Stimulated activated CD4-positive, alpha-beta T cell treated with anti-CD3 and anti-CD28 coated beads, Interleukin-1b, Interleukin-23, amount 100 ng/mL, for 4 hours (primary cell): ENCODE measurements around the gene PTPN14.

Experiments used
- DNase-seq, 2 donors: peaks; one replicate each; pipeline ENCODE4 v3.0.0-alpha.2; 2020; ENCODE audit warnings: low read depth in 2 of 2

The PTPN14 gene

DNA sequence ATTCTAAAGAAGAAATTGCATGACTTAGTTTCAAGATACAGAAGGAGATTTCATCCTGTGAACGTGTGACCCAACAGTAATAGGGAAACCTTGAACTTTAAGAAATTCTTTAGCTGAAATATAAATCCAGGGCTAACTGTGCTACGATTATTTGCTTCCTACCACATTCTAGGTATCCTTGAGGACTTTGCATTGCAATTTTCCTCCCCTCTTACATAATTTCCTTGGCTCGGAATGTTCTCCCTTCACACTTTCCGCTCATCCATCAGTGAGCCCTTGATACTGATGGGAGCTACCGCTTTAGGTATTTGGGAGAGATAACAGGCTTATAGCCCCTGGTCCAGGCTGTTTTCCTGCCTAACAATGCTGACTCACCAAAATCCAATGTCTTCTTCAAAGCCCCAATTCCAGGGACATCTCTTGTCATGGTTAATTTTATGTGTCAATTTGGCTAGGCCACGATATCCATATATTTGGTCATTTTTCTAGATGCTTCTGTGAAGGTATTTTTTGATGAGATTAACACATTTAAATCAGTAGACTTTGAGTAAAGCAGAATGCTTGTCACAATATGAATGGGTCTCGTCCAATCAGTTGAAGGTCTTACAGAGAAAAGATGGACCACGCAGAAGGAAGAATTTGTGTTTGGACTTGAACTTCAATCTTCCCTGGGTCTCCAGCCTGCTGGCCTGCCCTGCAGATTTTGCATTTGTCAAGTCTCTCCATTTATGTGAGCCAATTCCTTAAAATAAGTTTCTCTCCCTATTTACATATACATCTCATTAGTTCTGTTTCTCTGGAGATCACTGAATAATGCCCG lies 121.2 kb downstream of the PTPN14 start:
- no peak for DNase-seq

DNA sequence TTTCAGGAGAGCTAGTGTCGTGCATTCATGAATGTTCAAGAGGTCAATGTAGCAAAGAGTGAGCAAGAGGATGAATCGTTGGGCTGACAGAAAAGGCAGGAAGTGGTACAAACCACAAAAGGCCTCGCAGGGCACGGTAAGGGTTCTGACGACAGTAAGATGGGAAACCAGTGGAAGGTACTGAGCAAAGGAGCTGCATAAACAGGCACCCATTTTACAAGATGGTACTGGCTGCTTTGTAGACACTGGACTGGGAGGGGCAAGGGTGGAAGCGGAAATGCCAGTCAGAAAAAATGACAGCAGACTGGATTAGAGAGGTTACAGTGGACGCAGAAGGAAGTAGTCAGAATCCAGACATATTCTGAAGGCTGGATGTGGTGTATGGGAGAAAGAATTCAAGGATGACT lies 123.5 kb downstream of the PTPN14 start:
- peak in 1 of 2 donors; percentile 12 for DNase-seq

DNA sequence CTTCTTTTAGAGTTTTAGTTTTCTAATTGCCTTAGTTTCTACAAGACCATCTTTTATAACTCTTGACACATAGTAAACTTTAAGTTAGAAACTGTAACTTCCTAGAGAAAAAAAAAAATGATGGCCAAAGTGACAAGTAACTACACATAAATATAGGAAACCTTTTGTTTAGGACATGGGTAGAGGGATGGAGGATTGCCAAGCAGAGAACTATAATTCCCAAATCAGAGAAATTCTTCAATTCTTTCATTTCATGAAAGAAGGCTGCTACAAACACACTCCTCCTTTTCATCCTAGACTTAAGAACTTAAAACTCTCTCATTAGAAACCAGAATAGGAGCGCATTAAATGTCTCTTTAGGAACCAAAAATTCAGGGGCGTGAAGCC lies 125.0 kb downstream of the PTPN14 start:
- DNase-seq = no peak

DNA sequence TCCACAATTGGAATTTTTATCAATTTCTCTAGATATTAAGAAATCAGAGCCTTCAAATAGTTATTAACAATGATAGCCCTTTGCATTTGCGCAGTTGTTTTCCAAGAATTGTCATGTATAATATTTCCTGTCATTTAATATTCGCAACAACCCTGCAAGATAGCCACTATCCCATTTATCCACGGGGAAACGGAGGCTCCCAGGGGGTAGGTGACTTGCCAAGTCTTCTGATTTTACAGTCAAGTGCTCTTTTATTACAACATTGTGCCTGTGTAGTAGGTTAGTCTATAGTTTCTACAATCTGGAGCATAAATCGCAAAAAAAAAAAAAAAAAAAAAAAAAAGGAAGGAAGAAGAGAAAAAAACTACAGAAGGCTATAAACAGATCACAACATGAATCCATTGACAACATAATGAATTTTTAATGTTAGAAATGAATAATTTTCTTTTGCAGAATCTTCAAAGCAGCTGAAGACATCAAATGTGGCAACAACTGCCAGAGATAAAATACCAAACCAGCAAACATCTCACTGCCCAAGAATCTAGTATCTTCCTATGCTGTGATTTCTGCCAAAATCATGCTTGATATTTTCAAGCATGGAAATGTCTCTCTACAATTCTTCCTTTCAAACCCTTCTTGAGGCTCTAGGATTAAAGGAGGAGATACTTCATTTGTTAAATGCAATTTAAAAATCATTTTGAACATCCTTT lies 125.5 kb downstream of the PTPN14 start:
- DNase-seq = no peak

DNA sequence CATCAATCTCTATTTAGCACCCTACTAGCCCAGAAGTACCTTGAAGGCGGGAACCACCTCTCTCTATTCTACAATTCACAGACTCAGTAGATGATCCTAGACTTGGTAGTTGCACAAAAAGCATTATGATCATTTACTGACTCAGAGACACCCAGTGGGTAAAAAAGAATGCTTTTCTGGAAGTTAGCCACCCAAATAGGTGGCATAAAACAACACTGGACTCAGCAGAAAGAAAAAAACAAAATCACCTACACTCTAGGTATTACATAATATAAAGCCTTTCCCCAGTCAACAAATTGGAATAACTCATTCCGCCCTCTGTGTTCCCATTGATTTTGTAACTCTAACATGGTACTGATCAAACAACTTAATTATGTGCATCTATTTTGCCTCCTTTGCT lies 126.3 kb downstream of the PTPN14 start:
- DNase-seq = no peak

DNA sequence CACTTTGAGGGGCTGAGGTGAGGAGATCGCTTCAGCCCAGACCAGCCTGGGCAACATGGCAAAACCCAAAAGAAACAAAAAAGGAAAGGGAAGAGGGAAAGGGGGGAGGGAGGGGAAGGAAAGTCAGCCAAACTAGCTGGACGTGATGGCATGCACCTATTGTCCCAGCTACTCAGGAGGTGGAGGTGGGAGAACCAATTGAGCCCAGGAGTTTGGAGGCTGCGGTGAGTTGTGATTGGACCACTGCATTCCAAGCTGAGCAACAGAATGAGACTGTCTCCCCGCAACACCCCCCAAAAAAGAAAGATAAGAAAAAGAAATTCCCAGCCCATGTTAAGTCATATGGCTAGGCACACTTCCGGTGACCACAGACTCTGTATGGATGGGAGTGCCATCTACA lies 128.4 kb downstream of the PTPN14 start:
- no peak for DNase-seq

DNA sequence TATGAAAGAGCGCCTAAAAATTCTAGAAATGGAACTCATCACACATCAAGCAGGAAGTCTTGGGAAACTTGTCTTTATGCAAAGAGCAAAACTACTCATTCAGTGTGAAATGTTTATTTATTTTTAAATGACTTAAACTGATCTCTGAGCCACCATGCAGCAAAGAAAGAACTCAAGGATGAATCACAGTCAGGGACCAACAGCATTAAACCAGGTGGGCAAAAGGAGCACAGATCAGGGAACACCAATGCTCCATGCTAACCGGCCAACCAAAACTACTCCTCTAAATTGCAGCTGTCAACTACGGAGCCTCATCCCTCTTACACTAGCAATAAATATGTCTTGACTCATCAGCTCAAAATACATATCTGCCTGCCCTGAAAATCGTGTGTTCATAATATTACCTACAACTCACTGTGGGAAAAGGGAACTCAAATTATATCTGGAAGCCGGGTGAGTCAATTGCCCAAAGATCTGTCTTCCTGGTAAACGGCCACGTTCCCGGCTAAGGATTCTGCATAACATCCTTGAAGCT lies 129.2 kb downstream of the PTPN14 start:
- DNase-seq = no peak

DNA sequence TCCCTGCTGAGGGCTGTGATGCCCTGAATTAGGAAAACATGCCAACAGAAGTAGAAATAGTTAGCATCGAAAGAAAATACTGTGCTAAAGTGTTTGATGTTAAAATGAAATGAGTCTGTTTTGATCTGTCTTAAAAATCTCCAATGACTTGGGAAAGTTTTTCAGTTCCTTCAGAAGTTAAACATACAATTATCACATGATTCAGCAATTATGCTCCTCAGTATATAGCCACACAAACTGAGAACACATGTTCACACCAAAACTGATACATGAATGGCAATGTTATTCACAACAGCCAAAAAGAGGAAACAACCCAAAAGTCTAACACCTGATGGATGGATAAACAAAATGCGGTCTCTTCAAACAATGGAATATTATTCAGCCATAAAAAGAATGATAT lies 130.6 kb downstream of the PTPN14 start:
- no peak for DNase-seq

DNA sequence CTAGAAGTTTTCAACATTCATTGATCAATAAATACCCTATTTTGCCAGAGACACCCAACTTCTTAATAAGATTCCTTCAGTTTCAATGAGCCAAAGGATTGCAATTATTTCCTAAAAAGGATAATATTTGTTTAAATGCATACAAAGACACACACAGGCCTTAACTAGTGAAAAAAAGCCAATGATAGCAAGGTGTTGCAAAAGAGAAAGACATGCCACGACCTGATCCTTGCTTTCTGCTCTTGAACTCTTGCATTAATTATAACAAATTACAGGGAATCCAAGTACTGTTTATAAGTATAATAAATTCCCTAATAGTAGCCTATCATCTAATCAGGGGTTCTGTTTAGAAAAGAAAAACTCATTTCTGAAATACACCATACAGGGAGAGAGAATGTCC lies 131.1 kb downstream of the PTPN14 start:
- DNase-seq = no peak

DNA sequence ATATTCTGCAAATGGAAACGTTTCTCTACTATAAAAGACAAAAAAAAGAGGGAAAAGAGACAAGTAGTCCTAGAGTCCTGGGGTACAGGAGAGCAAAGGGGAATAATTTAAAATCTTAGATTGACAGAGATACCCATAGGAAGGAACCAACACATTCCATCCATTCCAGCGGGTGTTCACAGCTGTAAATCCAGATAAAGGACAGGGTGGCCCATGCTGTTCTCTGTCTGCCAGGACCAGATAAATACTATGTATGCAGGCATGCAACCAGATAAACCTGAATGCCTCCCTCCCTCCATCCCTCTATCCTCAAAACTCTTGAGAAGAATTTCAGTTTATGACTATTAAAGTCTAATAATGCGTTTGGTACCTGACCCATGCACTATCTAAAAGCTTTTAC lies 131.8 kb downstream of the PTPN14 start:
- DNase-seq = no peak

DNA sequence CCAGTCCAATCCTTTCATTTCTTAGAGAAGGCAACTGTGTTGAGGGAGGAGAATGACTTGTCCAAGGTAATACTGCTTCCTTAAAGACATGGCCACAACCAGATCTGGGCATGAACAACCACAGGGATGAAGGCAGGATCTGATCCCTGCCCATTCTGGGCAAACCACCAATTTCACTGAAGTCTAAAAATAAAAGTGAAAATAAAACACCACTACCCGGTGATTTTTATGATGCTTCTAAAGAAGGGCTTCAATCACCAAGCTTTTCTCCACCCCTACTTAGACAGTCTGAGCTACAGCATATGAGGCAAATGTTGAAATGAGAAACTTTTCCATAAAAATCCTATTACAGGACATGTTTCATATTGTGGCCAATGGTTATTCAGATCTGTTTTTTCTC lies 133.0 kb downstream of the PTPN14 start:
- no peak for DNase-seq

DNA sequence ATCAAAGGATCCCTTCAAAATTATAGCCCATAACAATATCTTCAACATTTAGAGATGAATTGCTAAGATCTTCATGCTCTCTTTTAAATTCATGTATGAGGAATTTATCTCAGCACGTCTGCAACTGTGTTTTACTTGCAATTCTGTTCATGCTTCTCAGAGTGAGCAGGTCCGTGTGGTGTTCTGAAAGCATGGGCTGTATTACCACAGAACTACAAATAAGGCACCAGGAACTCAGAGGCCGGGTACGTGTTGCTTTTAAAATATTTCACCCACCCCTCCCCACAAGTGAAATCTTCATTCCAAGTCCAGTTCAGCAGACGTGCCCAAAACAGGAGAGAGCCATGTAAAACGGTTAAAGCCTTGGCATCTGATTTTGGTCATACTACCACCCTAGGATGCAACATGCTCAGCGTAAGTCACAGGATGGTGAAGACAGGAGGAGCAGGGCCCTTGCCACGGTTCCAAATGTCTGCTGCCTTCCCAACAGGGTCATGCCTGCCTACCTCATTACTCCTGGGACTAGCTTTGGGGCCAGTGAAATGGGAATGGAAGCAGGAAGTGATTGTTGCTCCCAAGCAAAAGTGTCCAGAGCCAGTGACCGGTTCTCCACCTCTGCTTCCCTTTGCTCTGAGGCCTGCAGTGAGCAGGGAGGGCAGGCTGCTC lies 133.7 kb downstream of the PTPN14 start:
- no peak for DNase-seq

DNA sequence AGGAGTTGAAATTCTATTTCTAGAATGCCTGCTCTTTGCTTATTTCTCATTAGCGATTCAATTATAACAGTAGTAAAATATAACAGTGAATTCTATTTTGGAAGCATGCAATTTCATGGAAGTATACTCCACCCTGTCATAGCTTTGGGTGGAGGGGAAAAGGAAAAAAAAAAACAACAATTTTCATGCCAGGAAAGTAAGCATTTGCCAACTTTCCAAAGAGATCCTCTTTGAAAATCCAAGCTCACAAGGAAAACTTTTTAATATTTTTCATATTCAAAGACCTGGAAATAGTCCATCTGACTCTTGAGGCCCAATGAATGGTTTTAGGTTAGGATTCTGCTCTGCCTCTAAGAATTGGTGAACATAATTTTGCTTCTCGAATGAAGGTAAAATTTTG lies 134.5 kb downstream of the PTPN14 start:
- no peak for DNase-seq

DNA sequence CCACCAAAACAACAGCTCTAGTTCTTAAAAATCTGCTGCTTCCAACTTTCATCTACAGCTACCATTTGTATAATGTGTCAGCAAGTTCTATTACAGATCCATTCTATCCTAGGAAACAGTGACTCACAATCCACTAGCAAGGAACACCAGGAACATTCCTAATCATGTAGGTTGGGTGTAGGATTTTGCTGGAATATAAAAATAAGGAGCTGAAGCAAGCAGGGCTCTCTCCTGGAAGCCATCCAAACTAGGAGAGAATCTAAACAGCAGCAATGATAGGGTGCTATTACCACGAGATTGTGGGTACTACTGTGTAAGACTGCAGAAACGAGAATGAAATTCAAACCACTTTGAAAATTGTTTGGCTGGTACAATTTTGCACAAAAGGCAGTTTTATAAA lies 135.0 kb downstream of the PTPN14 start:
- DNase-seq = no peak

DNA sequence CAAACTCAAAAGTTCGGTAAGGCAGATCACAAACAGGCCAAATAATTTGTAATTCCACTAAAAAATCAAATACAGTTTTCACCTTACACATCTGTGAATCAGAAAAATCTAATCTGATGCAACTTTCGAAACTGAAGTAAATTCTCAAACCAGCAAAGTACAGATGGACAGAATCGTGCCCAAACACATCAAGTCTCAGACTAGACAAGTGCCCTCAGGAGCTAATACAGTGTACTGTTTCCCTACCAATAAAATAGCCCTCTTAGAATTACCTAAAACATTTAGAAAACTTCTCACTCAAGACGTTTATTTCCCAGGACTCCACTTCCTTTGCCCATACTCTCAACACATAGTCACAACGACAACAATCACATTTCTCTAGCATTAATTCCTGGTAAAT lies 136.3 kb downstream of the PTPN14 start:
- no peak for DNase-seq

DNA sequence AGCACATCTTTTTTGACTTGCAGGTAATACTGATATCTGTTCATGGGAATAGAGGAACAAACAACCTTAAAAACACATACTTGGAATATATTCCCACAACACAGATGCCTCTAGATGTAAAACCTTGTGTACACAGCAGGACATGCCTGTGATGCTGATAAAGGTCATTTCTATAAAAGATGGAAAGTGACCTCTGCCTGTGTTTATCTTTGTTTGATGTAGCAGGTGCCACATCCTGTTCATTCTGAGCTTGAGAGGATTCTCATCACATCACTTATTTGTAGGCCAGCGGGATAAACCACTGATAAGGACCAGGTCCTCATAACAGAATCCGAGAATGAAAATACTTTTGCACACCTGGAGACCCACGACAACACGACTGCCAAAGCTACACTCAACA lies 136.7 kb downstream of the PTPN14 start:
- no peak for DNase-seq

DNA sequence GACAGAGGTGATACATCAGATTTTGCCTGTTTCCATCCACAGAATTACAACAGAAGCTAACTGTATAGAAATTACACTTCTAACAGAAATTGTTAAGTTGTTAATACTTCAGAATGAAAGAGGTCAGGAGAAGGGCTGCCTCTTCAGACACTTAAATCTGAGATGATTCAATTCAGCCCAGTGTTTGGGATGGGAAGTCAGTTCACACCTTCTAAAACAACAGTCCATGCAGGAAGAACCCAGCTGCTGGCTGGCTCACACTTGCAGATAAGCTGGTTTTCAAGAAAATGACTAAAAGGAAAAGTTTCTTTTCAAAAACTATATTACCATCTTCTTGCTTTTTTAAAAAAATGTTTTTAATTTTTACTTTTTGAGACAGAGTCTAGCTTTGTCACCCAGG lies 138.1 kb downstream of the PTPN14 start:
- no peak for DNase-seq

DNA sequence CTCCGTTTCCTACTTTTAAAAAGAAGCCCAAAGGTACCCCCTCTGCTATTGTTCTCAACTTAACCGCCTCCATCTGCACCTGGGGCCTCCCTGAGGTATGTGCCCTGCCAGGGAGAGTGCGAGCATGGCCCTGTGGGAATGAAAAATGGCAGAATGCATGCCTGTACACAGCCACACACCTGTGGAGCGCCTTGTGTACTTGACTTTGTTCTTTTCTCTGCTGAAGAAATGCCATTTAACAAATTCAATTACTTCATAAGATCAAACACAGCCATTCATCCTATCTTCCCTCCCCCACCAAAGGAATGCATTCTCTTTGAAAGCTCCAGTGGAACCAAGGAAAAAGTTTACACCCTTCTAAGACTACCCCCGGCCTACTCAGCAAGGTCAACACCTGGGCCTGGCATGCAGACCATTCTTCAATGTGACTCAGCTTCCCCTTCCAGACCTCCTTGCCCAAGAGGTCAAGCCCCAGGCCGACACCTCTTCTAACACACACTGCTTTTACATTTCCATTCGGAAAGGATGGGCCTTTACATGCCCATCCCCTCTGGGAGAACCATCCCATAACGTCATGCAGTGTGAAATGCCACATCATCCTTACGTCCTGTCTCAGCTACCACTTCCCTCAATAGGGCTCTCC lies 146.7 kb downstream of the PTPN14 start:
- DNase-seq = no peak

DNA sequence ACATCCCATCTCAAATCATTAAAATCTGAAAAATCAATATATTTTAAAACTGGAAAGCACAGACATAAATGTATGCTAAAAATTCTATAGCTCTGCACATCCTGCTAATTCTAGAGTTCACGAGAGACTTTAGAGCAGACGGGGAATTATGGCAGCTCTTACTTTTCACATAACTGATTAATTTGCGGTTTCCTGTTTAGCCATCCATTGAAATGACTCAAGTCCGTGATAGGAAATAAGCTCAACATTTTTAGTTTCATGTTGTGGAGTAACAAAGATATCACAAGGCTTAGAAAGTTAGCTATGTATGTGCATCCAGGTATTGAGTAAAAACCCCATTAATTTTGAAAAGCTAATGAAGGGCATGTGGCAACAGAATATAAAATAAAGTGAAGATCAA lies 147.2 kb downstream of the PTPN14 start:
- no peak for DNase-seq

DNA sequence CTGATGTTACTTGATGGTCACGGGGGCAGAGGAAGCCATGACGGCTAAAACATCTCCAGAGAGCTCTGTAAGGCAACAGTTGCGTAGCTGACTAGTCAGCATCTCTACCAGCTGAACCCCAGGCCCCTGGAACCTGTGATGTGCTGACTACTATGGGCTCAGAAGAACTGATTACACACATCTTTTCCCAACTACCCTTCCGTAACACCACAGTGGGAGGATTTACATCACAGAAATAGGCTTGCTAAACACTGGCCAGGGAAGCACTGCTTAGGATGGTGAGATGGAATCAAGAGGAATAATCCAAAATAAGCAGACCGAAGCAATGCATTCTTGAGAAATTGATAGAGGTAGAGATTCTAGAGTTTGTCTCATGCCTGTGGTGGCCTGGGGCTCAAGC lies 148.0 kb downstream of the PTPN14 start:
- no peak for DNase-seq

DNA sequence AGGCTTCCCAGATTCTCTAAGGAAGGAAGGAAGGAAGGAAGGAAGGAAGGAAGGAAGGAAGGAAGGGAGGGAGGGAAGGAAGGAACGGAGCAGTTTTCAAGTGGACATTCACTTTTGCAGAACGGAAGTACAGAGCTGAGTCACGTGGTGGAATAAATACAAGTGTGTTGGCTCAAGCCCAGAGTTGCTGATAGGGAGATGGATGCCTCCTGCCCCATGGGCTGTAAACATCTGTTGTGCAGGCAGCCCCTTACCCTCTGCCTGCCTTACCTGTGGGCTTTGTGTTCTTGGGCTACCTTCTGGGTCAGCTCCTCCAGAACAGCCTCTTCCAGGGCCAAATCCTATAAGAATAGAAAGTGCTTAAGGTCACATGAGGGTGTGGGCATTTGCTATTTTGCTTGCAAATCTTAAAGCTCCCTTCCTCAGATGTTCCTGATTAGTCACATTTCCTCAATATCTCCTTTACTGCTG lies 148.8 kb downstream of the PTPN14 start:
- DNase-seq = no peak

DNA sequence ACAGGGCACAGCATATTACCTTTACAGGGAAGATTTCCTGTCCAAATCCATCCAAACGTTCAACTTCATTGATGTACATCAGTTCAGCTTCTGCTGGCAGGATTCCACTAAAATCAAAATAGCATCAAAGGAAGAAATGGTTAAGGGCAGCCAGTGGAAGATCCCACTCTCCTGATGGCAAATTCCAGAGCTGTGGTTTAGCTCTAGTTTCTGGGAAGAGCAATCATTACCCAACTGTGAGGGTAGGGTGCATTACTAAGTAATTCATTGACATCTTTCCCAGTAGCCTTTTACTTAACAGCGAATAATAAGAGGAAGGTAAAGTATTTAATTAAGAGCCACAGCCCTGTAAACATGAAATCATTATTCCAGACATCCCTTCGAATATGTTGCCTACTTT lies 149.7 kb downstream of the PTPN14 start:
- no peak for DNase-seq
